Left ventricle myocardium inferior (tissue), 1 donor: ENCODE measurements around the gene PLCE1. TPM values are rescaled to one million over a fixed set of nuclear protein-coding genes. Genes with fewer than 3 reads are reported as not detected.
"Not testable (repeated sequence)": the region's sequence is repeated elsewhere in the genome, so short reads cannot be mapped to it uniquely, and the experiment has no call there.

ENCODE experiments used
- DNase-seq: peaks from one replicate; pipeline ENCODE4 v3.0.0-alpha.2; 2020
- H3K27ac ChIP-seq: fragments of 200-600 bp; replicated peaks from 2 replicates; pipeline ENCODE4 v1.8.0; 2021
- H3K27me3 ChIP-seq: fragments of 200-600 bp; 2 replicates; pipeline ENCODE4 v1.8.0; 2021; ENCODE audit warnings: low read depth
- H3K36me3 ChIP-seq: fragments of 200-600 bp; 2 replicates; pipeline ENCODE4 v1.8.0; 2021
- H3K4me1 ChIP-seq: fragments of 200-600 bp; 2 replicates; pipeline ENCODE4 v1.8.0; 2021
- H3K4me3 ChIP-seq: fragments of 200-600 bp; 2 replicates; pipeline ENCODE4 v1.8.0; 2021; ENCODE audit warnings: mild to moderate bottlenecking, moderate library complexity
- H3K9me3 ChIP-seq: fragments of 200-600 bp; replicated peaks from 2 replicates; pipeline ENCODE4 v1.8.0; 2021
- intact Hi-C: fragments of 100-400 bp; cut with micrococcal nuclease; formaldehyde crosslinking; loops from one replicate; pipeline ENCODE4 v1.11.0; 2022
- total RNA-seq: library from RNA; stranded (reverse); fragmentation: NEBNext Ultra II Directional; extraction: Animal tissue kit (Norgen Biotek cat#: 25700); gene quantifications from one replicate; pipeline ENCODE4 v1.2.1, GENCODE V29; 2021
- TF ChIP-seq, protein P1 (sequence below): fragments of 200-600 bp; IDR thresholded peaks from 2 replicates; pipeline ENCODE4 v1.8.0; 2021; ENCODE audit warnings: antibody characterized with exemption, mild to moderate bottlenecking, borderline replicate concordance
- donor health status: DM: no; HTN: yes; CAD: no; lungs with severe emphysema.

The PLCE1 gene
- total RNA-seq, 1 donor from 2014 or later: 11.2 TPM

GRCh38 chr10:93965911-93966310 is 27.8 kb upstream of the PLCE1 start:
- no peaks in the 10 kb centered on the region for H3K27me3 ChIP-seq
- DNase-seq: no peak
- no peaks in the 10 kb centered on the region for H3K9me3 ChIP-seq
- H3K36me3 ChIP-seq: no peaks in the 10 kb centered on the region
- no peak overlapping the region for H3K4me3 ChIP-seq
- no peak overlapping the region for H3K27ac ChIP-seq
- intact Hi-C loops: no loop called here
- TF ChIP-seq, protein P1, sequence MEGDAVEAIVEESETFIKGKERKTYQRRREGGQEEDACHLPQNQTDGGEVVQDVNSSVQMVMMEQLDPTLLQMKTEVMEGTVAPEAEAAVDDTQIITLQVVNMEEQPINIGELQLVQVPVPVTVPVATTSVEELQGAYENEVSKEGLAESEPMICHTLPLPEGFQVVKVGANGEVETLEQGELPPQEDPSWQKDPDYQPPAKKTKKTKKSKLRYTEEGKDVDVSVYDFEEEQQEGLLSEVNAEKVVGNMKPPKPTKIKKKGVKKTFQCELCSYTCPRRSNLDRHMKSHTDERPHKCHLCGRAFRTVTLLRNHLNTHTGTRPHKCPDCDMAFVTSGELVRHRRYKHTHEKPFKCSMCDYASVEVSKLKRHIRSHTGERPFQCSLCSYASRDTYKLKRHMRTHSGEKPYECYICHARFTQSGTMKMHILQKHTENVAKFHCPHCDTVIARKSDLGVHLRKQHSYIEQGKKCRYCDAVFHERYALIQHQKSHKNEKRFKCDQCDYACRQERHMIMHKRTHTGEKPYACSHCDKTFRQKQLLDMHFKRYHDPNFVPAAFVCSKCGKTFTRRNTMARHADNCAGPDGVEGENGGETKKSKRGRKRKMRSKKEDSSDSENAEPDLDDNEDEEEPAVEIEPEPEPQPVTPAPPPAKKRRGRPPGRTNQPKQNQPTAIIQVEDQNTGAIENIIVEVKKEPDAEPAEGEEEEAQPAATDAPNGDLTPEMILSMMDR: no peak
- H3K4me1 ChIP-seq: peaks cover 3% of the 10 kb centered on the region

- Histone ChIP-seq H3K4me1 (peaks cover 3% of the 10 kb centered on the region), H3K9me3 (no peaks in the 10 kb centered on the region), H3K27me3 (no peaks in the 10 kb centered on the region), H3K36me3 (no peaks in the 10 kb centered on the region), H3K27ac (no peak overlapping the region), H3K4me3 (no peak overlapping the region)
- TF ChIP-seq, protein P1: no peak
- intact Hi-C loops: no loop called here
- DNase-seq: no peak
These were observed 26.0 kb upstream of the PLCE1 start for GRCh38 chr10:93967756-93968155.

- no peaks in the 10 kb centered on the region for H3K9me3 ChIP-seq
- TF ChIP-seq, protein P1: no peak
- no peaks in the 10 kb centered on the region for H3K4me1 ChIP-seq
- intact Hi-C loops: no loop called here
- no peak overlapping the region for H3K4me3 ChIP-seq
- H3K36me3 ChIP-seq: no peaks in the 10 kb centered on the region
- H3K27me3 ChIP-seq: no peaks in the 10 kb centered on the region
- no peak overlapping the region for H3K27ac ChIP-seq
- DNase-seq: peak; percentile 38
These were observed 25.2 kb upstream of the PLCE1 start for GRCh38 chr10:93968540-93968945.

DNA sequence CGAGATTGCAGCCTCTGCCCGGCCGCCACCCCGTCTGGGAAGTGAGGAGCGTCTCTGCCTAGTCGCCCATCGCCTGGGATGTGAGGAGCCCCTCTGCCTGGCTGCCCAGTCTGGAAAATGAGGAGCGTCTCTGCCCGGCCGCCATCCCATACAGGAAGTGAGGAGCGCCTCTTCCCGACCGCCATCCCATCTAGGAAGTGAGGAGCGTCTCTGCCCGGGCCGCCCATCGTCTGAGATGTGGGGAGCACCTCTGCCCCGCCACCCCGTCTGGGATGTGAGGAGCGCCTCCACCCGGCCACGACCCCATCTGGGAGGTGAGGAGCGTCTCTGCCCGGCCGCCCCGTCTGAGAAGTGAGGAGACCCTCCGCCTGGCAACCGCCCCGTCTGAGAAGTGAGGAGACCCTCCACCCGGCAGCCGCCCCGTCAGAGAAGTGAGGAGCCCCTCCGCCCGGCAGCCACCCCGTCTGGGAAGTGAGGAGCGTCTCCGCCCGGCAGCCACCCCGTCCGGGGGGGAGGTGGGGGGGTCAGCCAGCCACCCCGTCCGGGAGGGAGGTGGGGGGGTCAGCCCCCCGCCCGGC is 23.2 kb upstream of the PLCE1 start:
- DNase-seq, H3K9me3 ChIP-seq, H3K36me3 ChIP-seq, H3K27me3 ChIP-seq, H3K27ac ChIP-seq, intact Hi-C loops, H3K4me3 ChIP-seq, H3K4me1 ChIP-seq: not testable (repeated sequence)

- TF ChIP-seq, protein P1: no peak
- Histone ChIP-seq H3K27me3 (peaks cover 4% of the 10 kb centered on the region), H3K4me1 (no peaks in the 10 kb centered on the region), H3K27ac (no peak overlapping the region), H3K4me3 (no peak overlapping the region), H3K36me3 (no peaks in the 10 kb centered on the region), H3K9me3 (no peaks in the 10 kb centered on the region)
- no peak for DNase-seq
- intact Hi-C loops: no loop called here
These were observed 19.8 kb upstream of the PLCE1 start for GRCh38 chr10:93973748-93974445.

- DNase-seq: no peak
- no peaks in the 10 kb centered on the region for H3K9me3 ChIP-seq
- no peaks in the 10 kb centered on the region for H3K36me3 ChIP-seq
- no peak overlapping the region for H3K27ac ChIP-seq
- TF ChIP-seq, protein P1: peak; percentile 8
- H3K27me3 ChIP-seq: peaks cover 4% of the 10 kb centered on the region
- H3K4me3 ChIP-seq: no peak overlapping the region
- intact Hi-C loops: no loop called here
- H3K4me1 ChIP-seq: no peaks in the 10 kb centered on the region
These were observed 16.3 kb upstream of the PLCE1 start for GRCh38 chr10:93977442-93977841.
